PFSK-1 (cell line): ENCODE measurements around the gene TEX52.

ENCODE experiments used
- POLR2AphosphoS5 ChIP-seq: IDR thresholded peaks from 2 replicates; pipeline ENCODE4 v1.6.1; 2012; ENCODE audit warnings: low read depth, mild to moderate bottlenecking, control low read depth, low read length, moderate library complexity
- TAF1 ChIP-seq: IDR thresholded peaks from 2 replicates; pipeline ENCODE4 v1.6.1; 2012; ENCODE audit warnings: low read length, control low read depth, borderline replicate concordance; ENCODE audit not compliant: insufficient read depth

GRCh38 chr12:2864198-2864597 is 7.4 kb upstream of the TEX52 start:
- TF ChIP-seq POLR2AphosphoS5: no peak
- no peak for TF ChIP-seq TAF1
